Trophoblast cell (in vitro differentiated cells and primary cell): Measurements from ENCODE around the gene TOM1L2.

Experiments used
- DNase-seq, 2 donors: peaks; one replicate each; pipeline ENCODE4 v3.0.0-alpha.2; 2016
- H2AFZ ChIP-seq: 2 replicates; pipeline ENCODE4 v1.6.1; 2013; ENCODE audit warnings: low read length, moderate library complexity, mild to moderate bottlenecking; ENCODE audit not compliant: insufficient read depth, poor library complexity
- H2AK5ac ChIP-seq: 2 replicates; pipeline ENCODE4 v1.6.1; 2013; ENCODE audit warnings: mild to moderate bottlenecking, low read length
- H2BK120ac ChIP-seq: 2 replicates; pipeline ENCODE4 v1.6.1; 2013; ENCODE audit warnings: low read length, mild to moderate bottlenecking, moderate library complexity; ENCODE audit not compliant: insufficient read depth, poor library complexity
- H2BK12ac ChIP-seq: 2 replicates; pipeline ENCODE4 v1.6.1; 2013; ENCODE audit warnings: mild to moderate bottlenecking, low read length, moderate library complexity
- H2BK5ac ChIP-seq: 2 replicates; pipeline ENCODE4 v1.6.1; 2013; ENCODE audit warnings: low read length, low read depth, moderate library complexity, mild to moderate bottlenecking; ENCODE audit not compliant: poor library complexity
- H3K14ac ChIP-seq: 2 replicates; pipeline ENCODE4 v1.6.1; 2013; ENCODE audit warnings: mild to moderate bottlenecking, low read length
- H3K18ac ChIP-seq: 2 replicates; pipeline ENCODE4 v1.6.1; 2013; ENCODE audit warnings: mild to moderate bottlenecking, low read length
- H3K23ac ChIP-seq: 2 replicates; pipeline ENCODE4 v1.6.1; 2013; ENCODE audit warnings: low read length
- H3K27ac ChIP-seq: 2 replicates; pipeline ENCODE4 v1.5.1; 2013; ENCODE audit warnings: low read depth, mild to moderate bottlenecking, inconsistent platforms, low read length, moderate library complexity
- H3K27me3 ChIP-seq: 2 replicates; pipeline ENCODE4 v1.6.1; 2013; ENCODE audit warnings: inconsistent platforms, mild to moderate bottlenecking, low read length, moderate library complexity; ENCODE audit not compliant: insufficient read depth
- H3K36me3 ChIP-seq, 2 experiments: 1 replicate in 1 of 2; 2 replicates in 1 of 2; pipeline ENCODE4 v1.6.1; 2013; ENCODE audit warnings: low read length in 2 of 2, mild to moderate bottlenecking in 2 of 2, moderate library complexity in 1 of 2; ENCODE audit not compliant: insufficient read depth in 2 of 2, control insufficient read depth in 1 of 2
- H3K4ac ChIP-seq: 2 replicates; pipeline ENCODE4 v1.6.1; 2013; ENCODE audit warnings: low read depth, mild to moderate bottlenecking, low read length, moderate library complexity
- H3K4me1 ChIP-seq, 2 experiments: 1 replicate in 1 of 2; 2 replicates in 1 of 2; pipeline ENCODE4 v1.6.1; 2013; ENCODE audit warnings: low read length in 2 of 2, mild to moderate bottlenecking in 2 of 2, moderate library complexity in 1 of 2; ENCODE audit not compliant: insufficient read depth in 2 of 2, control insufficient read depth in 1 of 2
- H3K4me2 ChIP-seq: 2 replicates; pipeline ENCODE4 v1.6.1; 2013; ENCODE audit warnings: inconsistent platforms, mild to moderate bottlenecking, low read length, moderate library complexity
- H3K4me3 ChIP-seq: 2 replicates; pipeline ENCODE4 v1.5.1; 2013; ENCODE audit warnings: mild to moderate bottlenecking, low read depth, low read length, inconsistent platforms
- H3K79me1 ChIP-seq: one replicate; pipeline ENCODE4 v1.6.1; 2013; ENCODE audit warnings: low read length
- H3K79me2 ChIP-seq: 2 replicates; pipeline ENCODE4 v1.6.1; 2013; ENCODE audit warnings: low read length, mild to moderate bottlenecking; ENCODE audit not compliant: control insufficient read depth, insufficient read depth, poor library complexity
- H3K9ac ChIP-seq: 2 replicates; pipeline ENCODE4 v1.6.1; 2013; ENCODE audit warnings: mild to moderate bottlenecking, low read length
- H3K9me3 ChIP-seq: 2 replicates; pipeline ENCODE4 v1.6.1; 2013; ENCODE audit warnings: low read depth, mild to moderate bottlenecking, control low read depth, inconsistent platforms, low read length; ENCODE audit not compliant: insufficient read depth
- H4K12ac ChIP-seq: 2 replicates; pipeline ENCODE4 v1.6.1; 2013; ENCODE audit warnings: low read depth, mild to moderate bottlenecking, low read length, moderate library complexity
- H4K8ac ChIP-seq: 2 replicates; pipeline ENCODE4 v1.6.1; 2013; ENCODE audit warnings: low read depth, mild to moderate bottlenecking, low read length, moderate library complexity
- H4K91ac ChIP-seq: one replicate; pipeline ENCODE4 v1.6.1; 2013; ENCODE audit warnings: low read depth, mild to moderate bottlenecking, low read length, moderate library complexity
- WGBS: extraction: QIAGEN DNeasy Blood & Tissue Kit; methylation state at CpG from one replicate; pipeline ENCODE4 v1.1.7; 2013; ENCODE audit warnings: missing lambda C conversion rate; ENCODE audit not compliant: insufficient read length, insufficient coverage; ENCODE audit errors: extremely low coverage; 5-methylcytosine and 5-hydroxymethylcytosine counted together

Gene TOM1L2

GRCh38 chr17:17882082-17882581 is 90.1 kb downstream of the TOM1L2 start:
- no peak overlapping the region for H2BK5ac ChIP-seq
- H2AFZ ChIP-seq = no peak overlapping the region
- no peak overlapping the region for H3K14ac ChIP-seq
- H4K8ac ChIP-seq = no peak overlapping the region
- no peak overlapping the region for H4K12ac ChIP-seq
- no peak overlapping the region for H3K9ac ChIP-seq
- peaks cover 3% of the 10 kb centered on the region for H3K79me2 ChIP-seq
- H3K27me3 ChIP-seq = no peaks in the 10 kb centered on the region
- no peak overlapping the region for H2BK12ac ChIP-seq
- no peak overlapping the region for H3K4me2 ChIP-seq
- H3K23ac ChIP-seq = no peak overlapping the region
- DNase-seq = no peak
- no peak overlapping the region for H3K4ac ChIP-seq
- no peaks in the 10 kb centered on the region for H3K9me3 ChIP-seq
- H3K36me3 ChIP-seq = peaks cover 42 to 57% of the 10 kb centered on the region in 2 experiments
- no peak overlapping the region for H3K4me3 ChIP-seq
- H3K27ac ChIP-seq = no peak overlapping the region
- no peak overlapping the region for H2AK5ac ChIP-seq
- no peak overlapping the region for H4K91ac ChIP-seq
- no CpG with 5 or more reads among the region's 8 CpGs for WGBS
- H2BK120ac ChIP-seq = no peak overlapping the region
- peaks cover 9% of the 10 kb centered on the region for H3K79me1 ChIP-seq
- H3K18ac ChIP-seq = no peak overlapping the region
- peaks cover 16 to 21% of the 10 kb centered on the region in 2 experiments for H3K4me1 ChIP-seq

GRCh38 chr17:17880577-17881196 is 91.5 kb downstream of the TOM1L2 start:
- Histone ChIP-seq H4K8ac (no peak overlapping the region), H3K79me2 (peaks cover 6% of the 10 kb centered on the region), H4K12ac (no peak overlapping the region), H2BK120ac (no peak overlapping the region), H3K27ac (no peak overlapping the region), H3K36me3 (peaks cover 48 to 55% of the 10 kb centered on the region in 2 experiments), H3K9ac (no peak overlapping the region), H3K23ac (no peak overlapping the region), H4K91ac (no peak overlapping the region), H3K4me1 (peaks cover 20 to 27% of the 10 kb centered on the region in 2 experiments), H3K4ac (no peak overlapping the region), H3K27me3 (no peaks in the 10 kb centered on the region), H3K4me3 (no peak overlapping the region), H3K9me3 (no peaks in the 10 kb centered on the region), H2AFZ (no peak overlapping the region), H2AK5ac (no peak overlapping the region), H3K79me1 (peaks cover 13% of the 10 kb centered on the region), H3K18ac (no peak overlapping the region), H3K4me2 (no peak overlapping the region), H3K14ac (no peak overlapping the region), H2BK5ac (no peak overlapping the region), H2BK12ac (no peak overlapping the region)
- no CpG with 5 or more reads among the region's 8 CpGs for WGBS
- DNase-seq = no peak

- peak overlapping the region; percentile 58 for H2AK5ac ChIP-seq
- peaks cover 26 to 36% of the 10 kb centered on the region in 2 experiments for H3K4me1 ChIP-seq
- peaks cover 3% of the 10 kb centered on the region for H3K9me3 ChIP-seq
- H3K9ac ChIP-seq = no peak overlapping the region
- H3K27ac ChIP-seq = peak overlapping the region; percentile 85
- H4K12ac ChIP-seq = no peak overlapping the region
- peak overlapping the region; percentile 67 for H2BK120ac ChIP-seq
- H4K8ac ChIP-seq = peak overlapping the region; percentile 67
- DNase-seq = no peak
- peak overlapping the region; percentile 43 for H3K4ac ChIP-seq
- peak overlapping the region; percentile 77 for H3K14ac ChIP-seq
- peaks cover 13% of the 10 kb centered on the region for H3K79me1 ChIP-seq
- peaks cover 6% of the 10 kb centered on the region for H3K79me2 ChIP-seq
- peak overlapping the region; percentile 88 for H4K91ac ChIP-seq
- no peak overlapping the region for H3K4me3 ChIP-seq
- no CpG with 5 or more reads among the region's 14 CpGs for WGBS
- no peak overlapping the region for H3K23ac ChIP-seq
- peak overlapping the region; percentile 54 for H3K18ac ChIP-seq
- no peak overlapping the region for H2AFZ ChIP-seq
- peaks cover 41 to 43% of the 10 kb centered on the region in 2 experiments for H3K36me3 ChIP-seq
- peak overlapping the region; percentile 9 for H3K4me2 ChIP-seq
- H3K27me3 ChIP-seq = no peaks in the 10 kb centered on the region
- peak overlapping the region; percentile 80 for H2BK5ac ChIP-seq
- peak overlapping the region; percentile 48 for H2BK12ac ChIP-seq
Observed at GRCh38 chr17:17877529-17878358, 94.5 kb downstream of the TOM1L2 start.

- Histone ChIP-seq H3K27me3 (no peaks in the 10 kb centered on the region), H3K9me3 (peaks cover 3% of the 10 kb centered on the region), H4K91ac (peak overlapping the region; percentile 88), H3K4me3 (no peak overlapping the region), H2BK12ac (peak overlapping the region; percentile 48), H3K4me1 (peaks cover 26 to 41% of the 10 kb centered on the region in 2 experiments), H3K36me3 (peaks cover 36 to 37% of the 10 kb centered on the region in 2 experiments), H3K4ac (peak overlapping the region; percentile 43), H3K9ac (no peak overlapping the region), H4K8ac (peak overlapping the region; percentile 67), H3K27ac (peak overlapping the region; percentile 74), H2AK5ac (peak overlapping the region; percentile 58), H3K4me2 (peak overlapping the region; percentile 9), H4K12ac (no peak overlapping the region), H2BK120ac (peak overlapping the region; percentile 67), H3K14ac (peak overlapping the region; percentile 77), H2AFZ (peak overlapping the region; percentile 11), H2BK5ac (peak overlapping the region; percentile 80), H3K79me2 (peaks cover 6% of the 10 kb centered on the region), H3K79me1 (peaks cover 15% of the 10 kb centered on the region), H3K23ac (no peak overlapping the region), H3K18ac (peak overlapping the region; percentile 54)
- no CpG with 5 or more reads among the region's 6 CpGs for WGBS
- no peak for DNase-seq
Observed at GRCh38 chr17:17876959-17877528, 95.2 kb downstream of the TOM1L2 start.
